PC-9 (cell line): Measurements from ENCODE around the gene POMT2.

ENCODE experiments used
- EZH2 ChIP-seq: fragments of 200-600 bp; sonication (generic); IDR thresholded peaks from 2 replicates; pipeline ENCODE4 v1.8.0; 2017; ENCODE audit warnings: antibody characterized with exemption, low read depth
- TF ChIP-seq, protein P1 (sequence below): fragments of 200-600 bp; sonication (generic); conservative IDR thresholded peaks from 2 replicates; pipeline ENCODE4 v1.6.1; 2017; ENCODE audit warnings: mixed run types, antibody characterized with exemption, mild to moderate bottlenecking, moderate library complexity

- TF ChIP-seq, protein P1, sequence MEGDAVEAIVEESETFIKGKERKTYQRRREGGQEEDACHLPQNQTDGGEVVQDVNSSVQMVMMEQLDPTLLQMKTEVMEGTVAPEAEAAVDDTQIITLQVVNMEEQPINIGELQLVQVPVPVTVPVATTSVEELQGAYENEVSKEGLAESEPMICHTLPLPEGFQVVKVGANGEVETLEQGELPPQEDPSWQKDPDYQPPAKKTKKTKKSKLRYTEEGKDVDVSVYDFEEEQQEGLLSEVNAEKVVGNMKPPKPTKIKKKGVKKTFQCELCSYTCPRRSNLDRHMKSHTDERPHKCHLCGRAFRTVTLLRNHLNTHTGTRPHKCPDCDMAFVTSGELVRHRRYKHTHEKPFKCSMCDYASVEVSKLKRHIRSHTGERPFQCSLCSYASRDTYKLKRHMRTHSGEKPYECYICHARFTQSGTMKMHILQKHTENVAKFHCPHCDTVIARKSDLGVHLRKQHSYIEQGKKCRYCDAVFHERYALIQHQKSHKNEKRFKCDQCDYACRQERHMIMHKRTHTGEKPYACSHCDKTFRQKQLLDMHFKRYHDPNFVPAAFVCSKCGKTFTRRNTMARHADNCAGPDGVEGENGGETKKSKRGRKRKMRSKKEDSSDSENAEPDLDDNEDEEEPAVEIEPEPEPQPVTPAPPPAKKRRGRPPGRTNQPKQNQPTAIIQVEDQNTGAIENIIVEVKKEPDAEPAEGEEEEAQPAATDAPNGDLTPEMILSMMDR = no peak
- TF ChIP-seq EZH2 = no peak
These were observed 14.3 kb downstream of the POMT2 start for GRCh38 chr14:77306416-77306815.
